Calu3 (cell line): ENCODE results near the gene LPXN. TPM values are rescaled to one million over a fixed set of nuclear protein-coding genes. Genes with fewer than 3 reads are reported as not detected.

Source experiments
- BruUV-seq: library from RNA; stranded (reverse); fragments of 400-500 nt; replicated peaks from 2 replicates; lab custom pipeline; 2021; lab: Mats Ljungman, UMichigan
- CTCF ChIA-PET: fragments of 300-600 bp; sonication (Branson Sonifier 250); formaldehyde crosslinking; loops from one replicate; lab custom pipeline; 2022; ENCODE audit warnings: antibody characterized with exemption; lab: Charles Lee
- DNase-seq: peaks from one replicate; pipeline ENCODE4 v3.0.0; 2022
- H3K27ac Mint-ChIP-seq: one replicate; pipeline ENCODE4 v1.8.0; 2022; ENCODE audit warnings: mixed read lengths; ENCODE audit not compliant: unreplicated experiment
- H3K27me3 Mint-ChIP-seq: one replicate; pipeline ENCODE4 v1.8.0; 2022; ENCODE audit warnings: mixed read lengths; ENCODE audit not compliant: unreplicated experiment
- H3K36me3 Mint-ChIP-seq: one replicate; pipeline ENCODE4 v1.8.0; 2022; ENCODE audit warnings: mild to moderate bottlenecking, moderate library complexity, mixed read lengths; ENCODE audit not compliant: insufficient read depth, unreplicated experiment
- H3K4me1 Mint-ChIP-seq: one replicate; pipeline ENCODE4 v1.8.0; 2022; ENCODE audit warnings: mild to moderate bottlenecking, low read depth, mixed read lengths; ENCODE audit not compliant: unreplicated experiment
- H3K4me3 Mint-ChIP-seq: one replicate; pipeline ENCODE4 v1.8.0; 2022; ENCODE audit warnings: mild to moderate bottlenecking, low read depth, moderate library complexity, mixed read lengths; ENCODE audit not compliant: unreplicated experiment
- H3K9me3 Mint-ChIP-seq: one replicate; pipeline ENCODE4 v1.8.0; 2022; ENCODE audit warnings: low read depth, mixed read lengths; ENCODE audit not compliant: unreplicated experiment
- CTCF ChIP-seq: fragments of 200-600 bp; IDR thresholded peaks from one replicate; pipeline ENCODE4 v1.8.0; 2022; ENCODE audit warnings: antibody characterized with exemption; ENCODE audit not compliant: unreplicated experiment
- intact Hi-C: fragments of 100-400 bp; cut with micrococcal nuclease; formaldehyde crosslinking; loops from one replicate; pipeline ENCODE4 v1.10.0; 2022; ENCODE audit not compliant: unreplicated experiment
- total RNA-seq: library from RNA; stranded (reverse); gene quantifications from 2 replicates; pipeline ENCODE4 v1.2.3, GENCODE V29; 2022

Gene LPXN
- total RNA-seq, 1 experiment from 2014 or later: 4.0 TPM

- no peak for TF ChIP-seq CTCF
- CTCF ChIA-PET: no interaction called here
- DNase-seq: no peak
- Mint-ChIP-seq H3K36me3 (no peaks in the 10 kb centered on the region), H3K27ac (no peak overlapping the region), H3K9me3 (no peaks in the 10 kb centered on the region), H3K4me1 (no peaks in the 10 kb centered on the region), H3K27me3 (no peaks in the 10 kb centered on the region), H3K4me3 (no peak overlapping the region)
- intact Hi-C loops: no loop called here
- BruUV-seq: no TSS peak
These were observed 69.8 kb downstream of the LPXN start for GRCh38 chr11:58505849-58506248.

GRCh38 chr11:58504232-58504631, 71.4 kb downstream of the LPXN start:
- Mint-ChIP-seq H3K4me3 (no peak overlapping the region), H3K27ac (no peak overlapping the region), H3K27me3 (no peaks in the 10 kb centered on the region), H3K4me1 (no peaks in the 10 kb centered on the region), H3K36me3 (no peaks in the 10 kb centered on the region), H3K9me3 (no peaks in the 10 kb centered on the region)
- BruUV-seq: no TSS peak
- TF ChIP-seq CTCF: no peak
- no peak for DNase-seq
- intact Hi-C loops: no loop called here
- CTCF ChIA-PET: interaction anchor here (0.5 kb wide), 1 partner anchor 410 kb away, joined by 3 read pairs; no protein-coding TSS in a partner anchor

- DNase-seq: no peak
- Mint-ChIP-seq H3K27me3 (no peaks in the 10 kb centered on the region), H3K4me3 (no peak overlapping the region)
These were observed 72.2 kb downstream of the LPXN start for GRCh38 chr11:58503361-58503856.

GRCh38 chr11:58502004-58502403, 73.7 kb downstream of the LPXN start:
- H3K27ac Mint-ChIP-seq: no peak overlapping the region
- H3K4me1 Mint-ChIP-seq: no peaks in the 10 kb centered on the region
- CTCF ChIA-PET: no interaction called here
- no TSS peak for BruUV-seq
- H3K9me3 Mint-ChIP-seq: no peaks in the 10 kb centered on the region
- H3K36me3 Mint-ChIP-seq: no peaks in the 10 kb centered on the region
- no peak overlapping the region for H3K4me3 Mint-ChIP-seq
- DNase-seq: no peak
- intact Hi-C loops: no loop called here
- H3K27me3 Mint-ChIP-seq: no peaks in the 10 kb centered on the region
- TF ChIP-seq CTCF: no peak

More at GRCh38 chr11:58503361-58503856, 72.2 kb downstream of the LPXN start:
- Mint-ChIP-seq H3K9me3 (no peaks in the 10 kb centered on the region), H3K36me3 (no peaks in the 10 kb centered on the region), H3K27ac (no peak overlapping the region), H3K4me1 (no peaks in the 10 kb centered on the region)
- intact Hi-C loops: no loop called here
- CTCF ChIA-PET: no interaction called here
- no TSS peak for BruUV-seq
- no peak for TF ChIP-seq CTCF
